Rectal smooth muscle tissue (tissue), 1 donor: Measurements from ENCODE around the gene DAPP1.

Experiments used
- H3K27ac ChIP-seq: one replicate; pipeline ENCODE4 v1.7.0; 2013; ENCODE audit warnings: low read depth, low read length, inconsistent platforms
- H3K27me3 ChIP-seq: one replicate; pipeline ENCODE4 v1.7.0; 2013; ENCODE audit warnings: low read length; ENCODE audit not compliant: control insufficient read depth, insufficient read depth
- H3K36me3 ChIP-seq: one replicate; pipeline ENCODE4 v1.7.0; 2013; ENCODE audit warnings: low read length; ENCODE audit not compliant: control insufficient read depth, insufficient read depth
- H3K4me1 ChIP-seq: one replicate; pipeline ENCODE4 v1.7.0; 2013; ENCODE audit warnings: low read length; ENCODE audit not compliant: control insufficient read depth, insufficient read depth
- H3K4me3 ChIP-seq: one replicate; pipeline ENCODE4 v1.7.0; 2013; ENCODE audit warnings: low read length
- H3K9ac ChIP-seq: one replicate; pipeline ENCODE4 v1.7.0; 2013; ENCODE audit warnings: low read length

Gene DAPP1

GRCh38 chr4:99809326-99809725, 7.3 kb upstream of the DAPP1 start:
- Histone ChIP-seq H3K27me3 (no peaks in the 10 kb centered on the region), H3K27ac (no peak overlapping the region), H3K9ac (no peak overlapping the region), H3K36me3 (no peaks in the 10 kb centered on the region), H3K4me1 (no peaks in the 10 kb centered on the region), H3K4me3 (no peak overlapping the region)

- Histone ChIP-seq H3K9ac (no peak overlapping the region), H3K27ac (no peak overlapping the region), H3K4me1 (no peaks in the 10 kb centered on the region), H3K36me3 (no peaks in the 10 kb centered on the region), H3K27me3 (no peaks in the 10 kb centered on the region), H3K4me3 (no peak overlapping the region)
Observed at GRCh38 chr4:99810536-99810935, 6.1 kb upstream of the DAPP1 start.

- Histone ChIP-seq H3K4me1 (no peaks in the 10 kb centered on the region), H3K36me3 (no peaks in the 10 kb centered on the region), H3K27me3 (no peaks in the 10 kb centered on the region), H3K9ac (no peak overlapping the region), H3K4me3 (no peak overlapping the region), H3K27ac (no peak overlapping the region)
Observed at GRCh38 chr4:99811117-99811516, 5.5 kb upstream of the DAPP1 start.

GRCh38 chr4:99811850-99812249, 4.8 kb upstream of the DAPP1 start:
- no peak overlapping the region for H3K27ac ChIP-seq
- H3K4me3 ChIP-seq: no peak overlapping the region
- no peaks in the 10 kb centered on the region for H3K4me1 ChIP-seq
- H3K9ac ChIP-seq: no peak overlapping the region
- H3K27me3 ChIP-seq: no peaks in the 10 kb centered on the region
- no peaks in the 10 kb centered on the region for H3K36me3 ChIP-seq

DNA sequence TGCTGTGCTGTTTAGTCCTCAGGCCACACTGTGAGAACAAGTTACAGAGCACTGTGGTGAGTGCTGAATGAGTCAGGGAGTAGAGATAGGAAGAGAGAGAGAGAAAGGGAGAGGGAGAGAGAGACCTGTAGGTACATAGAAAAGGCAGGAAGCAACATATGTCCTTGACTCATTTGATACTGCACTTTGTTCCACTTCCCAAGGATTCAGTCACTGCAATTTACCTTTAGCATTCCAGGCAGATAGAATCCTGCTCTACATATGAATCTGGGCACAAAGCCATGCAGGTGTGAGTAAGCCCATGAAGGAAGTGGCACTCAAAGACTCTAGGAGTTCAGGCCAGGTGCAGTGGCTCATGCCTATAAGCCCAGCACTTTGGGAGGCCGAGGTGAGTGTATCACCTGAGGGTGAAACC, 1.0 kb upstream of the DAPP1 start:
- Histone ChIP-seq H3K27me3 (no peaks in the 10 kb centered on the region), H3K4me3 (no peak overlapping the region), H3K27ac (no peak overlapping the region), H3K4me1 (no peaks in the 10 kb centered on the region), H3K36me3 (no peaks in the 10 kb centered on the region), H3K9ac (no peak overlapping the region)

GRCh38 chr4:99817309-99817890, 773 bp downstream of the DAPP1 start:
- Histone ChIP-seq H3K4me1 (no peaks in the 10 kb centered on the region), H3K9ac (no peak overlapping the region), H3K27ac (no peak overlapping the region), H3K27me3 (no peaks in the 10 kb centered on the region), H3K4me3 (peak overlapping the region; percentile 31), H3K36me3 (no peaks in the 10 kb centered on the region)

GRCh38 chr4:99818661-99819060, 2.0 kb downstream of the DAPP1 start:
- H3K36me3 ChIP-seq: no peaks in the 10 kb centered on the region
- H3K27ac ChIP-seq: no peak overlapping the region
- no peaks in the 10 kb centered on the region for H3K27me3 ChIP-seq
- H3K4me3 ChIP-seq: no peak overlapping the region
- H3K9ac ChIP-seq: no peak overlapping the region
- H3K4me1 ChIP-seq: no peaks in the 10 kb centered on the region

GRCh38 chr4:99821918-99822503, 5.4 kb downstream of the DAPP1 start:
- H3K4me3 ChIP-seq: no peak overlapping the region
- no peaks in the 10 kb centered on the region for H3K4me1 ChIP-seq
- H3K27me3 ChIP-seq: no peaks in the 10 kb centered on the region
- H3K9ac ChIP-seq: no peak overlapping the region
- H3K27ac ChIP-seq: no peak overlapping the region
- no peaks in the 10 kb centered on the region for H3K36me3 ChIP-seq

- no peak overlapping the region for H3K9ac ChIP-seq
- H3K27me3 ChIP-seq: no peaks in the 10 kb centered on the region
- no peak overlapping the region for H3K27ac ChIP-seq
- H3K36me3 ChIP-seq: no peaks in the 10 kb centered on the region
- no peak overlapping the region for H3K4me3 ChIP-seq
- no peaks in the 10 kb centered on the region for H3K4me1 ChIP-seq
Observed at GRCh38 chr4:99822734-99823133, 6.1 kb downstream of the DAPP1 start.

- H3K27ac ChIP-seq: no peak overlapping the region
- no peak overlapping the region for H3K4me3 ChIP-seq
- no peaks in the 10 kb centered on the region for H3K4me1 ChIP-seq
- no peaks in the 10 kb centered on the region for H3K27me3 ChIP-seq
- no peaks in the 10 kb centered on the region for H3K36me3 ChIP-seq
- no peak overlapping the region for H3K9ac ChIP-seq
Observed at GRCh38 chr4:99824070-99824599, 7.5 kb downstream of the DAPP1 start.

- H3K4me3 ChIP-seq: no peak overlapping the region
- H3K4me1 ChIP-seq: no peaks in the 10 kb centered on the region
- H3K36me3 ChIP-seq: no peaks in the 10 kb centered on the region
- H3K27me3 ChIP-seq: no peaks in the 10 kb centered on the region
- H3K9ac ChIP-seq: no peak overlapping the region
- H3K27ac ChIP-seq: no peak overlapping the region
Observed at GRCh38 chr4:99825272-99825671, 8.6 kb downstream of the DAPP1 start.

DNA sequence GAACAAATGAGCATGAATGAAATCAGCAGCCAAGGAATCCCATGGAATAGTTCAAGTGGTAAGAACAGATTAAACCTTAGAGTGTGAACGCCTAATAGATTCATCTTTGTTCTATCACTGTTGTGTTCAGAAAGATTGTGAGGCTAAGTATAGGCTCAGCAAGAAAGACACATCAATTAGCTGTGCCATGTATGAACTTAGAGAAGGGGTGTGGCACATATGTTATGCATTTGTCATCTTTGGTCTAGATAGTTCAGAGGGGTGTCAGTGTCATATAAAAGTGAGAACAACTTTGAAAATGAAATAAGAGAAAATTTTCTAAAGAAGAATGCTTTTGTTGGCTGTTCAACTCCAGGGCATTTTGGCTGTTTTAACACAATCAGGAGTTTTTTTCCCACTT, 9.4 kb downstream of the DAPP1 start:
- H3K9ac ChIP-seq: no peak overlapping the region
- no peaks in the 10 kb centered on the region for H3K4me1 ChIP-seq
- H3K27me3 ChIP-seq: no peaks in the 10 kb centered on the region
- no peak overlapping the region for H3K4me3 ChIP-seq
- H3K36me3 ChIP-seq: no peaks in the 10 kb centered on the region
- no peak overlapping the region for H3K27ac ChIP-seq

DNA sequence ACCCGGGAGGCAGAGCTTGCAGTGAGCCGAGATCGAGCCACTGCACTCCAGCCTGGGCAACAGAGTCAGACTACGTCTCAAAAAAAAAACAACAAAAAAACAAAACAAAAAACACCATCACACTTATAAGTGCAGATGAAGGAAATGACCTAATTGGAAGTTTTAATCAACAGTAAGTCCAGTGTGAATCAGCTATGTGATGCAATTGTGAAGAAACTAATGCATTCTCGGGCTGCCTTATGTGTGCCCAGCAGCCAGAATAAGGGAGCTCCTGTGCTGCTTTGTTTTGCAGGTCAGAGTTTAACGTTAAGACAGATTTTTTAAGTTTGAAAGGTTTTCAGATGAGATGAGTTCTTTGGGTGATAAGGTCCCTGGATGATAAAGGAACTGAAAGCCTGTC, 10.8 kb downstream of the DAPP1 start:
- no peaks in the 10 kb centered on the region for H3K27me3 ChIP-seq
- no peak overlapping the region for H3K27ac ChIP-seq
- no peak overlapping the region for H3K4me3 ChIP-seq
- no peaks in the 10 kb centered on the region for H3K36me3 ChIP-seq
- no peaks in the 10 kb centered on the region for H3K4me1 ChIP-seq
- no peak overlapping the region for H3K9ac ChIP-seq
